GM18499 (cell line): ENCODE results near the gene IQCK.
"Not testable (repeated sequence)": the region's sequence is repeated elsewhere in the genome, so short reads cannot be mapped to it uniquely, and the experiment has no call there.

Experiments
- ATAC-seq: cut with Tn5 transposase; IDR thresholded peaks from one replicate; pipeline ENCODE4 v1.9.1; 2021; ENCODE audit warnings: moderate number of reproducible peaks; ENCODE audit not compliant: insufficient read depth, unreplicated experiment

IQCK gene

GRCh38 chr16:19715566-19715965, 2.5 kb upstream of the IQCK start:
- no peak for ATAC-seq

- no peak for ATAC-seq
These were observed 1.9 kb upstream of the IQCK start for GRCh38 chr16:19716183-19716582.

- not testable (repeated sequence) for ATAC-seq
These were observed 1.3 kb upstream of the IQCK start for GRCh38 chr16:19716728-19717127.

- no peak for ATAC-seq
These were observed 757 bp upstream of the IQCK start for GRCh38 chr16:19717314-19717713.

- no peak for ATAC-seq
These were observed 524 bp downstream of the IQCK start for GRCh38 chr16:19718624-19718965.

- ATAC-seq, result no peak
These were observed 4.3 kb downstream of the IQCK start for GRCh38 chr16:19722269-19722952.

- ATAC-seq, result no peak
These were observed 4.9 kb downstream of the IQCK start for GRCh38 chr16:19722981-19723380.

- ATAC-seq, result no peak
These were observed 10.5 kb downstream of the IQCK start for GRCh38 chr16:19728636-19728965.

GRCh38 chr16:19733551-19733950, 15.5 kb downstream of the IQCK start:
- ATAC-seq, result no peak

- no peak for ATAC-seq
These were observed 17.2 kb downstream of the IQCK start for GRCh38 chr16:19735074-19735867.

- ATAC-seq, result no peak
These were observed 19.4 kb downstream of the IQCK start for GRCh38 chr16:19737306-19738038.

- no peak for ATAC-seq
These were observed 23.3 kb downstream of the IQCK start for GRCh38 chr16:19741354-19741753.

GRCh38 chr16:19743816-19744159, 25.7 kb downstream of the IQCK start:
- no peak for ATAC-seq

GRCh38 chr16:19744670-19745069, 26.6 kb downstream of the IQCK start:
- no peak for ATAC-seq

- ATAC-seq, result no peak
These were observed 27.4 kb downstream of the IQCK start for GRCh38 chr16:19745286-19746010.

- no peak for ATAC-seq
These were observed 28.5 kb downstream of the IQCK start for GRCh38 chr16:19746561-19746960.

GRCh38 chr16:19748389-19749168, 30.5 kb downstream of the IQCK start:
- no peak for ATAC-seq

GRCh38 chr16:19749571-19750080, 31.6 kb downstream of the IQCK start:
- ATAC-seq, result no peak

GRCh38 chr16:19751478-19752385, 33.7 kb downstream of the IQCK start:
- no peak for ATAC-seq
